ENCODE data around the gene TBC1D8. TPM values are rescaled to one million over a fixed set of nuclear protein-coding genes. Genes with fewer than 3 reads are reported as not detected.

The TBC1D8 gene
- total RNA-seq, 1 experiment from 2014 or later = 48.1 TPM

DNA sequence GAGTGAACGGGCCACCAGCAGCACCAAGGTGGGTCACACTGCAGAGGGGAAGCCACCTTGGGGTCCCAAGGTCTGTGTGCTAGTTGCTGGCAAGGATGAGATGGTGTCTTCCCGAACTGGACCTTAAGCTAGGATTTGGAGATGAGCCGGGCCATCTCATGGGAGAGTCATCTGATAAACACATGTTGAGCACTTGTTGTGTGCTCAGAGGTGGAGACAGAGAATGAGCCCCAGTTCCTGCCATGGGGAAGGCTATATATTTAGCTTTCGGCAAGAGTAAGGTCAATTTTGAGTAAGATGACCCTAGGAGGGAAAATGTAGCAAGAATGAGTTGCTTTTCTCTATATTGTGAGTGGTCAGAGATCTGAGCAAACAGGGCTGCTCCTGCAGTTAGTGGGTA is 190.5 kb downstream of the TBC1D8 start:
- no peak overlapping the region for H3K4me3 Mint-ChIP-seq (ENCODE audit: unreplicated experiment)
- no peaks in the 10 kb centered on the region for H3K4me1 Mint-ChIP-seq (ENCODE audit: insufficient read depth, unreplicated experiment)
- no peak for DNase-seq (ENCODE audit: unreplicated experiment)
- TF ChIP-seq, protein P1, sequence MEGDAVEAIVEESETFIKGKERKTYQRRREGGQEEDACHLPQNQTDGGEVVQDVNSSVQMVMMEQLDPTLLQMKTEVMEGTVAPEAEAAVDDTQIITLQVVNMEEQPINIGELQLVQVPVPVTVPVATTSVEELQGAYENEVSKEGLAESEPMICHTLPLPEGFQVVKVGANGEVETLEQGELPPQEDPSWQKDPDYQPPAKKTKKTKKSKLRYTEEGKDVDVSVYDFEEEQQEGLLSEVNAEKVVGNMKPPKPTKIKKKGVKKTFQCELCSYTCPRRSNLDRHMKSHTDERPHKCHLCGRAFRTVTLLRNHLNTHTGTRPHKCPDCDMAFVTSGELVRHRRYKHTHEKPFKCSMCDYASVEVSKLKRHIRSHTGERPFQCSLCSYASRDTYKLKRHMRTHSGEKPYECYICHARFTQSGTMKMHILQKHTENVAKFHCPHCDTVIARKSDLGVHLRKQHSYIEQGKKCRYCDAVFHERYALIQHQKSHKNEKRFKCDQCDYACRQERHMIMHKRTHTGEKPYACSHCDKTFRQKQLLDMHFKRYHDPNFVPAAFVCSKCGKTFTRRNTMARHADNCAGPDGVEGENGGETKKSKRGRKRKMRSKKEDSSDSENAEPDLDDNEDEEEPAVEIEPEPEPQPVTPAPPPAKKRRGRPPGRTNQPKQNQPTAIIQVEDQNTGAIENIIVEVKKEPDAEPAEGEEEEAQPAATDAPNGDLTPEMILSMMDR (IDR thresholded peaks at IDR 0.05; ENCODE audit: unreplicated experiment) = no peak
- H3K27ac Mint-ChIP-seq (ENCODE audit: low read depth, unreplicated experiment) = no peak overlapping the region
- H3K27me3 Mint-ChIP-seq (ENCODE audit: insufficient read depth, unreplicated experiment) = no peaks in the 10 kb centered on the region
- no peaks in the 10 kb centered on the region for H3K36me3 Mint-ChIP-seq (ENCODE audit: insufficient read depth, unreplicated experiment)
- BruUV-seq (replicated peaks) = no TSS peak
- H3K9me3 Mint-ChIP-seq (ENCODE audit: unreplicated experiment) = no peaks in the 10 kb centered on the region
- CTCF ChIA-PET = no interaction called here
- POLR2A ChIA-PET = interaction anchor here (0.7 kb wide), 1 partner anchor 32 kb away, joined by 3 read pairs; no protein-coding TSS in a partner anchor
- intact Hi-C loops (cut with micrococcal nuclease) = no loop called here

DNA sequence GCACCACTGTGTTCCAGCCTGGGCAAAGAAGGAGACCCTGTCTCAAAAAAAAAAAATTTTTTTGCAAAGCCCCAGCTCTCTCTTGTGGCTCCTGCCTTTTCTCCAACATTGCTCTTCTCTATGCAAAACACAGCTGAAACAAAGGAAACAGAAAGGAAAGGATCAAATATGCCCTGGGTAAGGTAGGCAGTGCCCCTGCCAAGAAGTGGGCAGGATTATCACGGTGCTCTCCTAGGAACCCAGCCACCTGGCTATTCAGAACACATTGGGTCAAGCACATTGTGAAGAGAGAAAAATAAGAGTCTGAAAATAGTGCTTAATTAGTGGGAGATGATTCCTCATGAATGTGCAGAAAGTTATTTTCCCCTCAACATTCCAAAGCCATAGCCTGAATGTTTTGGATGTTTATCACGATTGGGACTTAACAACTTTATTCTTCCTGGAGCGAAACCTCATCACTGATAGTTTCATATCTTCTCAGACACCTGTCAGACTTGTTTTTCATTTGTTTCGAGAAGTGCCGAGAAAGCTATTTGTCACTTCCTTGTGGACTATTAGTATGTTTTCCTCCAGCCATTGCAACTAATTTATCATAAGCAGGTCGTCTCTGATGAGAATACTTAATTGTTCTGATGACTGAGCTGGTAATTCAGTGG is 191.8 kb downstream of the TBC1D8 start:
- intact Hi-C loops (cut with micrococcal nuclease) = no loop called here
- BruUV-seq (replicated peaks) = no TSS peak
- H3K27ac Mint-ChIP-seq (ENCODE audit: low read depth, unreplicated experiment) = no peak overlapping the region
- no peak overlapping the region for H3K4me3 Mint-ChIP-seq (ENCODE audit: unreplicated experiment)
- TF ChIP-seq, protein P1 (IDR thresholded peaks at IDR 0.05; ENCODE audit: unreplicated experiment) = no peak
- POLR2A ChIA-PET = interaction anchor here (0.5 to 0.8 kb wide), 5 partner anchors 26 to 1107 kb away, joined by 3 to 4 read pairs (median 3); no protein-coding TSS in a partner anchor
- CTCF ChIA-PET = interaction anchor here (0.7 to 1.1 kb wide), 3 partner anchors 9 to 355 kb away, joined by 3 read pairs; no protein-coding TSS in a partner anchor
- no peaks in the 10 kb centered on the region for H3K4me1 Mint-ChIP-seq (ENCODE audit: insufficient read depth, unreplicated experiment)
- H3K27me3 Mint-ChIP-seq (ENCODE audit: insufficient read depth, unreplicated experiment) = no peaks in the 10 kb centered on the region
- H3K36me3 Mint-ChIP-seq (ENCODE audit: insufficient read depth, unreplicated experiment) = no peaks in the 10 kb centered on the region
- no peaks in the 10 kb centered on the region for H3K9me3 Mint-ChIP-seq (ENCODE audit: unreplicated experiment)
- DNase-seq (ENCODE audit: unreplicated experiment) = no peak

DNA sequence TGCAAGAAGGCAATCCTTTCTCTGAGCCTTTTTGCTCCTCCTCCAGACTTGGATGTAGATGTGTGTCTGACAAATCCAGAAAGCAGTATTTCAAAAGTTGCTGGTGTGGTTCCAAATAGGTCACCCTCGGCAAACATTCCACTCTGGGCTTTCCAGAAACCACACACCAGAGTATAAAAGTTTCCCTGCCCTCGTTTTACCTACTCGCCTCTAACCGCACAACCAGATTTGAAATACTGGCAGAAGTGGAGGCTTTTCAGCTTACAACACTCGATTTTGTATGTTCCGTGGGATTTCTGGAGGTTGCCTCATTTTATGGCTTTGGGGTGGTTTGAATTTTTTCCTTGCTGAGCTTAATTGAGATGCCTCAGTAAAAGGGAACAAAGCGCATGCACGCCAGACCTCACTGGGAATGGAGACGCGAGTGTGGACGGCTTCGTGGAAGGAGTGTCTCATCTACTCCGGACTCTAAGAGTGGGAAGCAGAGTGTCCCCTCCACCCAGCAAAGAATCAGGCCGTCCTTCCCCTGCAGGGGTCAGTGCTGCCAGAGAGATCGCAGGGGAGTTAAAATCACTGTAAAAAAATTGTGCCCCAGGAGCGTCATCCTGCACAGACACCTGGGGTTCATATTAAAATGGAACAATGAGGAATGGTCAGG is 193.1 kb downstream of the TBC1D8 start:
- Mint-ChIP-seq H3K36me3 (ENCODE audit: insufficient read depth, unreplicated experiment) (no peaks in the 10 kb centered on the region), H3K27ac (ENCODE audit: low read depth, unreplicated experiment) (no peak overlapping the region), H3K4me1 (ENCODE audit: insufficient read depth, unreplicated experiment) (no peaks in the 10 kb centered on the region), H3K4me3 (ENCODE audit: unreplicated experiment) (no peak overlapping the region), H3K27me3 (ENCODE audit: insufficient read depth, unreplicated experiment) (no peaks in the 10 kb centered on the region), H3K9me3 (ENCODE audit: unreplicated experiment) (no peaks in the 10 kb centered on the region)
- no TSS peak for BruUV-seq (replicated peaks)
- intact Hi-C loops (cut with micrococcal nuclease) = no loop called here
- POLR2A ChIA-PET = interaction anchor here (0.8 kb wide), 1 partner anchor 94 kb away, joined by 3 read pairs; no protein-coding TSS in a partner anchor
- peak; percentile 8 for DNase-seq (ENCODE audit: unreplicated experiment)
- CTCF ChIA-PET = no interaction called here
- TF ChIP-seq, protein P1 (IDR thresholded peaks at IDR 0.05; ENCODE audit: unreplicated experiment) = no peak

Other genes starting within 250 kb of the TBC1D8 start
- gene RPL31, start 149.1 kb downstream of the TBC1D8 start, total RNA-seq (2022) = 1,648 and 1,732 TPM in 2 replicates
- 33.4 and 38.5 TPM in 2 replicates for gene CNOT11, start 101.5 kb upstream of the TBC1D8 start, total RNA-seq (2022)
- 34.7 and 34.8 TPM in 2 replicates for gene RNF149, start 157.3 kb upstream of the TBC1D8 start, total RNA-seq (2022)
- gene CREG2, start 236.1 kb upstream of the TBC1D8 start, total RNA-seq (2022) = not detected in 2 replicates